Measurements from ENCODE around the gene ARHGAP26.
"Not testable (repeated sequence)": the region's sequence is repeated elsewhere in the genome, so short reads cannot be mapped to it uniquely, and the experiment has no call there.

ARHGAP26 gene

DNA sequence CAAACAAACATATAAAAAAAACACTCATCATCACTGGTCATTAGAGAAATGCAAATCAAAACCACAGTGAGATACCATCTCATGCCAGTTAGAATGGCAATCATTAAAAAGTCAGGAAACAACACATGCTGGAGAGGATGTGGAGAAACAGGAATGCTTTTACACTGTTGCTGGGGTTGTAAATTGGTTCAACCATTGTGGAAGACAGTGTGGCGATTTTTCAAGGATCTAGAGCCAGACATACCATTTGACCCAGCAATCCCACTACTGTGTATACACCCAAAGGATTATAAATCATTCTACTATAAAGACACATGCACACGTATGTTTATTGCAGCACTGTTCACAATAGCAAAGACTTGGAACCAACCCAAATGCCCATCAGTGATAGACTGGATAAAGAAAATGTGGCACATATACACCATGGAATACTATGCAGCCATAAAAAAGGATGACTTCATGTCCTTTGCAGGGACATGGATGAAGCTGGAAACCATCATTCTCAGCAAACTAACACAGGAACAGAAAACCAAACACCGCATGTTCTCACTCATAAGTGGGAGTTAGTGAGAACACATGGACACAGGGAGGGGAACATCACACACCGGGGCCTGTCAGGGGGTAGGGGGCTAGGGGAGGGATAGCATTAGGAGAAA is 433.3 kb downstream of the ARHGAP26 start:
- not testable (repeated sequence) for DNase-seq (ENCODE audit: low read depth in 2 of 2)

DNA sequence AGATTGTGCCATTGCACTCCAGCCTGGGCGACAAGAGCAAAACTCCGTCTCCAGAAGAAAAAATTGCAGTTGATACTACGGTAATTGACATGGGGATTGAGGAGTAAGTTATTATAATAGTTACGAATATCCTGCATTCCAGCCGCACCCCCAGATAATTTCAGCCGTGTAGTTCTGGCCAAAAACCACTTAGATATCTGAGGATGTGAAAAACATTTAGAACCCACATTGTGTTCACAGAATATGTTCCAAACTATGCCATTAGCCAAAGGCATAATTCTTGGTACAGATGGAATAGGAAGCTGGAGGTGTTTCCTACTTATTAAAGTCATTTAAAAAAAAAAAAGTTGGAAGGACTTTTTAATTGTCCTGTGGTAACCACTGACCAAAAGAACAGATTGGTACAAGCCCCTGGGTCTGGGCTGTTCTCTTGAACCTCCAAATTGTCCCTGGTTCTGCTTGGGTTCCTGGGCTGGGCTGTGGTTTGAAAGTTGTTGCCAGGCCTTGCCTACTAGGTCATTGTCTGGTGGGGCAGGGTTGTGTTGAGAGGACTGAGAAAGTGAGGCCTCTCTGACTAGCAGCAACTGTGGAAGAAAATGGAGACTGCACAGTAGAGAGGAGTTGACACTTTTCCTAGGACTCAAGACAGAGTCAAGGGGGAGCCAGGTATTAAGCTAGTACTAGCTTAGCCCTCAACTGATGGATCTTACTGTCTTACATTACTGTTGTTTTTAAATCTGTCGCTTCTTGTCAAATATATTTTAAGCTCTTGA is 434.5 kb downstream of the ARHGAP26 start:
- DNase-seq (ENCODE audit: low read depth in 2 of 2): no peak

DNA sequence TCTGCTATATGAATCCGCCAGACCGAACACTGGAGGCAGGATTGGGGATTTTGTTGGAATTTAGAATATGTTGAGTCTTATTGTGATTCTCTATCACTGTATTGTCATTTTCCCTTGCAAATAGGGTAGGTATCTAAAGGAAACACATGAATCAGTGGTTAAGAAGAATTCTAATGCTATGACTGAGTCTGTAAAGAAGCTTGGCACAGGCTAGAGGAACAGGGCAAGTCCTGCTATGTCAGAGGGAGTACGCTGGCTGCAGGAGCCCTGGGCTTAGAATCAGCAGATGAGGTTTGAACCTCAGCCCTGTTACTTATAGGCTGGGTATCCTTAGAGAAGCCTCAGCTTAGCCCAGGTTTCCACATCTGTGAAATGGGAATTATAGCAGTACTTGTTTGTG is 435.2 kb downstream of the ARHGAP26 start:
- DNase-seq (ENCODE audit: low read depth in 2 of 2): no peak

DNA sequence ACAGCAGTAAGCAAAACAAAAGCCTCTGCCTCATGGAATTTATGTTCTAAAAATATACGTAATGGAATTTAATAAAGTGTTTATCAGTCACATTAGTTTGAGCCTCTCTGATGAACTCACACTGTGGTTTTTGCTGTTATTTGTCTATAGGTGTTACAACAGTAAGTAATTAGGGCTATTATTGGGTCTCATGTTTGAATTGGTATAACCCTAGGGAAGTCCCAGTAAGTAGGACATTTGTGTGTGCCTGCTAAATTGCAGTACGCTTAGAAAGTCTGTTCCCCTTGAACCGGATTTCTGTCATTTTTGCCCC is 435.7 kb downstream of the ARHGAP26 start:
- no peak for DNase-seq (ENCODE audit: low read depth in 2 of 2)

DNA sequence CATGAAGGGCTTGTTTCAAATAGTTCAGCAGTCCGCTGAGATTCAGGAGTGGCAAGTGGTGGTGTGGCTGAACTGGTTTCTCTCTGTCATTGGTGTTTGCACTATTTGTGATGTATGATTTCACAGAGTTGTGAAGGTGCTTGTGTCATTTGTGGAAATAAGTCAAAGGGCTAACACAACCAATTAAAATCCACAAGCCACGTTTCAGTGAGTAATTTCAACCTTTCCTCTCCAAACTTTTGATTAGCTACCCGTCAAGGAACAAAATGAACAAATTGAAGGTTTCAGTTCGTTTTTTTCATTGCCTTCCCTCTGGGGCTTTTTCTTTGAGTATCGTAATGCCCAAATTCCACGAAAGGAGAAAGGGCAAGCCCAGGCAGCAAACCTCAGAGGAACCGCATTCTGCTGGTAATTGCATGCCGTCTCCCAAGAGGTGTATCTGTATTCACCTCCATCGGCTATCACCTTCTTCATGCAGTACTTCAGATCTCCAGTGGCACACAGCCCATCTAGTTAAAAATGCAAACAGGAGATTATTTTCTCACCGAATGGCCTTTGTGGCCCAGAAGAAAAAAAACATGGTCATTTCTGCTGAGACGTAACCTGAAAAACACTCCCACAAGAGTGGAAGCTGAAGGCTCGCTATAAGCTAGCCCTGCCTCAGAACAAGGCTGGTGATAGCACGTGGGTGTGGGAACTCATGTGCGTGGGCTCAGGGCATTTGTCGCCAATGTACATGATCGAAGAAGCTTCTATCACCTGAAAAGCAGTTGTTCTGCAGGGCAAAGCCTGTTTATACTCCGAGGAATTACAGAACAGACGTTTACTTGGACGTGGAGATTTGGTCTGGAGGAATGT is 436.2 kb downstream of the ARHGAP26 start:
- DNase-seq (ENCODE audit: low read depth in 2 of 2): no peak

DNA sequence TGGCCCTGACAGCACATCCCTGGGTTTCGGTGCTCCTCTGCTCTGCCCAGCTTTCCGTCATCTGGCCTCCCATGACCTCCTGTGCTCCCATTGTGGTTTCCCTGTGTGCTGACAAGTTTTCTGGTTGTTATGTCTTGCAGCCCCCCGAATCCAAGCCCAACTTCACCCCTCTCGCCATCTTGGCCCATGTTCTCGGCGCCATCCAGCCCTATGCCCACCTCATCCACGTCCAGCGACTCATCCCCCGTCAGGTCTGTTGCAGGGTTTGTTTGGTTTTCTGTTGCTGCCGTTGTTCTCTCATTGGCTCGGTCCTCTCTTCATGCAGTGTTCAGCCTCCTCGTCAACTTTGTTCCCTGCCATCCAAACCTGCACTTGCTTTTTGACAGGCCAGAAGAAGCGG is 436.9 kb downstream of the ARHGAP26 start:
- no peak for DNase-seq (ENCODE audit: low read depth in 2 of 2)

DNA sequence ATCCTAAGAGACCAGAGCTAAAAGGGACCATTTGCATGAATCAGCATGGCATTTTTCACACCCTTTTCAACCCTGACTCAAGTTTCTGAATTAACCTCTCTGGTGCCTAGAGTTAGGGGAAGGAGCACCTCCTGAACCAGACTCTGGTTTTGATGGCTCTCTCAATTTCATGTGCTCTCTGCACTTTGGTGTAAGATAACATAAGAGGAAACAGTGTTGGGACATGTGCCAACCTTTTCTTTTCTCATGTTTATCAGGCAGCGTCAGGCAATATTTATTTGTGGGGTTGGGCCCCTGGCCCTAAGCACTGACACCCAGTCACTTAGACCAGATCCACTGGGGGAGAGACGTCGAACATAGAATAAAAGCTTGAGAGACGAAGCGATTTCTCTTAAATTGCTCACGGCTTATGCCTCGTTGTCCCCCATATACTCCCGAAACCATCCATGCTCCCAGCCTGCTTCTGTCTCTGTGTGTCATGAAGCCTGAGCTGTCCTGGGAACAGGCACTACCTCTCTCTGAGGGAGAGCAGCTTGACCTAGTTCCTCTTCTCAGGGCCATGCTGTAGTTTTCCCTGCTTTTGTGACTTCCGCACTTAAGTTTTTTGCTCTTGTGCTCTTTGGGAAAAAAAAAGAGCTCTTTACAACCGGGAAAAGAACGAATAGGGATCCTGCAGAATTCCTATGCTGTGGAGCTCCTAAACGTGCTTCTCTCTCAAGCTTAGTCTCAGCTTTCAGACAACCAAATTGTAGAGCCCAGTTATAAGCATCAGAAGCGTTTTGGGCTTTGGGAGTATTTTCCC is 437.6 kb downstream of the ARHGAP26 start:
- no peak for DNase-seq (ENCODE audit: low read depth in 2 of 2)

DNA sequence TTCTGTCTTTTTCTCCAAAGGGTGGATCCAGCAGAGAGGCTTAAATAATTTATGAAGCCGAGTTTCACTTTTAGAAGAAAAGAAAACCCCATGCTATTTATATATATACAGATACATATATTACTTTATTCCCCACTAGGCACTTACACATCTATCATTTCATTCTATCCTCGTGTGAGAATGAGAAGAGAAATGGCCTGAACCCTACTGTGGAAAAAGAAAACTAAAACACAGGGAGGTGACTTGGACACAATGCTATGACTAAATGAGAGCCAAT is 438.1 kb downstream of the ARHGAP26 start:
- no peak for DNase-seq (ENCODE audit: low read depth in 2 of 2)

DNA sequence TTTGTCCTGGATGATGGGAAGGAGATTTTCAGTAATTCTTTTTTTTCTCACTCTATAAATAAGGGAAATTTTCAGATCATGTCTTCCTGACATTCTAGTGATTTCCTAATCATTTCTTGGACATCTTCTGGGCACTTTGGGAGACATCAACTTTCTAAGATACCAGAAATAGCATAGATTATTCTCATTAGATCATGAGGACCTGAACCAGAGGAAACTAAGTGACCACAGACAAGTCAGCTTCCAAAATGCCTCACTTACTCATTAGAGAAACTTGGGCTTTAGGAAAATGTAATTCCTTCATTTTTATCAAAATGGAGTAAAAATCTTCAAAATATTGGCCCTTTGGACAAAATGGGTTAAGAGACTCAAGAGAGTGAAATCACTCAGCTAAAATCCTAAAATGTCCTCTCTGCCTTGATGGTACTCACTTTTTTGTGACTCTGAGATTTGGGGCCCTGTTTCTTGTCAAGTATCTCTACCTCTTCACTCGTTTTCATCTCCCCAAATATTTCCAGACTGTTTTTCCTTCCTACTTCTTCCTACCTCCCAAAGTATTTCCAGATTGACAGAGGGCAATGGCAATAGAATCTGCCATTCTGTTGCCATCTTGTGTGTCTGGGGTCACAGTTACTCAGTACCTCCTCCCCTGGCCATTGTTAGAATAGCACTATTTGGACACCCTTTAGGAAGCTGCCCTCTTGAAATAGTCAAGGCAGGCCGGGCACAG is 438.8 kb downstream of the ARHGAP26 start:
- no peak for DNase-seq (ENCODE audit: low read depth in 2 of 2)

DNA sequence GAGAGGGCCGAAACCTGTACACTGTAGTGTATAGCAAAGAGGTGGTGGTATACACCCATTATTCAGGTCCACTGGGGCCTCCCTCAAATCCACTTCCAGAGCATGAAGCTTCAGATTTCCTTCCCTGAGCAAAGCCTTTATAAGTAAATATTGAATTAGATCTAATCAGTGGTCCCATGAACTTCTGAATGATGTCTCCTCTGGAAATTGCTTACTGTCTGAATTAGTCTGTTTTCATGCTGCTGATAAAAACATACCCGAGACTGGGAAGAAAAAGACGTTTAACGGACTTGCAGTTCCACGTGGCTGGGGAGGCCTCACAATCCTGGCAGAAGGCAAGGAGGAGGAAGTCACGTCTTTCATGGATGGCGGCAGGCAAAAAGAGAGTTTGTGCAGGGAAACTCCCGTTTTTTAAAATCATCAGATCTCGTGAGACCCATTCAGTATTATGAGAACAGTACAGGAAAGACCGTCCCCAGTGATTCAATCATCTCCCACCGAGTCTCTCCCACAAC is 439.8 kb downstream of the ARHGAP26 start:
- DNase-seq (ENCODE audit: low read depth in 2 of 2): no peak

DNA sequence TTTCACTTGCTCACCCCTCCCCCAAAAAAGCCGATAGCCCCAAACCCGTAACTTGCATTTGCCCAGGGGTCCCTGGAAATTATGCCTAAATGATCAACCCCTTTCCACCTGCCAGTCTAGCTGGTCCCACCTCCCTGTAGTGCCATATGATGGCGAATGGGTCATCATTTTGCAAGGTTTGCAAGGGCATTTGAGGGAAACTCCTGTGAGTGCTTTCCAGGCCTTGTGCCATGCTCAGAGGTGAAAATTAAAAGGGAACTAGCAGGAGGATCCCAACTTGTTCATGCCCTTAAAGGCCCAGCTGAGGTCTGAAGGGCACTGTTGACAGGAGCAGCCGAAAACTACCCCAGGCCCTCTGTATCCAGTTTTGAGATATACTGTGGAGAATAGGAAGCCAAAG is 440.4 kb downstream of the ARHGAP26 start:
- DNase-seq (ENCODE audit: low read depth in 2 of 2): no peak

DNA sequence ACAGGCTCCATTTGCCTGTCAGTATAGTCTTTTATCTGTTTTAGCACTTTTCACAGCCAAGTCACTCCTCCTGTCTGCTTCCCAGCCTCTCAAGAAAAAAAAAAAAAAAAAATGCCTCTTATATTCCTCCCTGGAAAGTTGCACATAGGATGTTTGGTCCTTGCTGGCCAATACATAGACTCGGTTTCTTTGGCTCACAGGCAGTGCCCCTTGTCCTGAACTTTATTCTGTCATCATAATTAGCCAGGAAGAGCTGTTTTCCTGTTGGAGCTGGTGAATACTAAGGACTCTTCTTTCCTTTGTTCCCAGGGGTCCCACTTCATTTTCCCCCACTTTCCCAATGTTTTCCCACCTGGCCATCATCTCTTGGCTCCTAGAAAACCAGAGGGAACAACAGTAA is 442.1 kb downstream of the ARHGAP26 start:
- DNase-seq (ENCODE audit: low read depth in 2 of 2): no peak

DNA sequence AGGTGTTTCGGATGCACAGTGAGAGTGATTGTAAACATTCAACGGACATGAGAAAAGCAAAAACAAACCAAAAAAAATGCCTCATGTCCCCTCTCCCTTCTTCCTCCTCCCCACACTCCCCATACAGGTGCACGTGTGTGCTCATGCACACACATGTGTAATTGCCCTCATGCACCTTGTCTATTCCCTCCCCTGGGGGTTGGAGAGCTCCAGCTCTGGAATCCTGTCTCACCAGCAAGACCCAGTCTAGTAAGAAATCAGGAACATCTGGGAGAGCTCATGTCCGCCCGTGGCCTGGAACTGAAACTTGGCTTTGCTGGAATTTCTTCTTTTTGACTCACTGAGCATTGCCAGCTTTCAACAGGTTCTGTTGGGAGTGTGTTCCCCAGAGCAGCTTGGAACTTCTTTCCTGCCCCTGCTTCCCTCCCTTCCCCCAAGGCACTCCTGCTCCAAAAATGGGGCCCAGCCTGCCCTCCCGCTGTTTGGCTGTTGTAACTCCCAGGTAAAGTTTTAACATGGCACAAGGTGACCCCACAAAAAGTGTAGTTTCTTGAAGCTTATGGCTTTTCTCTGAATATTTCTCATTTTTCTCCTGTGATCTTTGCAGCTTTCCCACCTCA is 443.2 kb downstream of the ARHGAP26 start:
- no peak for DNase-seq (ENCODE audit: low read depth in 2 of 2)

DNA sequence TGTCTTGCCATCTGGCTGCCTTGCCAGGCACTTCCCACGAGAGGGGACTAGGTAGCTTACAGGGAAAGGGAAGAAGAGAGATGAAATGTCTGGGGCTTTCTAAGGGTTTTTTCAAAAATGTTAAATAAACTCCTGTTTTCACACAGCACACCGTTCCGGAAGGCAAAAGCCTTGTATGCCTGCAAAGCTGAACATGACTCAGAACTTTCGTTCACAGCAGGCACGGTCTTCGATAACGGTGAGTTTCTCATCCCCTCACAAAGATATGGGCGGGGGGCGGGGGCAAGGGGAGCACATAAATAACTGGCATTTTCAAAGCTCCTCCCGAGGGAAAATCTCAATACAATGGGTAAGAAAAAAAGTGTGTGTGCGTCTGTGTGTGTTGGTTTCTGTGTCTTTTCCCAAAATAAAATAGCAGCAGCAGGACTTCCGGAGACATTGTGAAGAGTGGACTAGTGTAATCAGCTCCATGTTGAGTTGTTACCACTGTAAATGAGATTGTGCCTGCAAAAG is 443.7 kb downstream of the ARHGAP26 start:
- no peak for DNase-seq (ENCODE audit: low read depth in 2 of 2)

DNA sequence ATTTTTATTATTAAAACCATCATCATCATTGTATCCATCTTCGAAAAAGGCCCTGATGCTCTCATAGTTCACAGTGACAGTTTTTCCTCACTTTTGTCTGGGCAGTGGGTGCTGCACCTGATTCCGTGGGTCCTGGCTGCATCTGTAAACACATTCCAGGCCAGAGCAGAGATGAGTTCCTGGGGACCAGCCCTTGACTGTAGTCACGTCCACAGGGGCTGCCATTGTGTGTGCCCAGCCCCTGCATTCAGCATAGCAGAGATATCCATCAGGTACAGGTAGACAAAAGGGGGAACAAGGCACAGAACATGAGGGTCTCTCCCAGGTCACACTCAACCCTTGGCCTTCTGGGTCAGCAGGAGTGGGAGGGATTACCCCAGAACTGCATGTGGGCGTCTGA is 444.3 kb downstream of the ARHGAP26 start:
- DNase-seq (ENCODE audit: low read depth in 2 of 2): no peak

DNA sequence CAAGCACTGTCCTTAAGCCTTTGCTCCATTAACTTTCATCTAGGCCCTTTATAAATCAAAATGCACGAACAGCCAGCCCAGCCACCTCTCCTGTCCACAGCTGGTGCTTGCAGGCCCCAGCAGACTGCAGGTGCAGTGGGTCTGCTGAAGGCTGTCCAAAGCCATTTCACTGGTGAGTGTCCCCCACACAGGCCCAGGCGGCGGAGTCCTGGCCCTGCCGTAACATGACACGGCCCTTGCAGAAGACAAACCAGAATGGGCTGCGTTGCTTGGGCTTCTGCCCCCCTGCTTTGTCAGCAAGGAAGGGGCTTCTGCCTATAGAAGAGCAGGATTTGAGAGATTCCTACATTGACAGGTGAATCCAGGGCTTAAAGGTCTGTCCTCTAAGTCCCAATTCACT is 444.7 kb downstream of the ARHGAP26 start:
- no peak for DNase-seq (ENCODE audit: low read depth in 2 of 2)

DNA sequence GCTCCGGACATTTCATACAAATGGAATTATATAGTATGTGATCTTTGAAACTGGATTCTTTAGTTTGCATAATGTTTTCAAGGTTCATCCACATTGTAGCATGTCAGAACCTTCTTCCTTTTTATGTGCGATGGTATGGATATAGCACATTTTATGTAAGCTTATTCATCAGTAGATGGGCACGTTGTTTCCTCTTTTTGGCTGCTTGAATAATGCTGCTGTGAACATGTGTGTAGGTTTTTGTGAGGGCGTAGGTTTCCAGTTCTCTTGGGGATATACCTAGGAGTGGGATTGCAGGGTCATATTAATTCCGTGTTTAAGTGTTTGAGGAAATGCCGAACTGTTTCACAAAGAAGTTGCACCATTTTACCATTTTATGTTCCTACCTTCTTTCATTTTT is 445.5 kb downstream of the ARHGAP26 start:
- no peak for DNase-seq (ENCODE audit: low read depth in 2 of 2)

DNA sequence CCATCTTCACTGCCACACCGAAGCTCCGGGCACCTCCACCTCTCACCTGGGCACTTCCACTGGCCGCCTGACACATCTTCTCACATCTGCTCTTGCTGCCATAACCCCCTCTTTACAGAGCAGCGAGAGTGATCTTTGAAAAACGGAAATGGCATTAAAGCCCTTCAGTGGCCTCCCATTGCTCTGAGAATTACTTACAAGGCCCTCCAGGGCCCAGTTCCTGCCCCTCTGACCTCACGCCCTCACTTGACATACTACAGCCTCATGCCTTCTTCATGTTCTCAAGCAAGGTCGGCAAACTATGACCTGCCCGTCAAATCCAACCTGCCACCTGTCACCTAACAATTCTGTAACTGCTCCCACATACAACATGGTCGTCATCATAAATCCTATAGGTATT is 446.0 kb downstream of the ARHGAP26 start:
- DNase-seq (ENCODE audit: low read depth in 2 of 2): no peak

DNA sequence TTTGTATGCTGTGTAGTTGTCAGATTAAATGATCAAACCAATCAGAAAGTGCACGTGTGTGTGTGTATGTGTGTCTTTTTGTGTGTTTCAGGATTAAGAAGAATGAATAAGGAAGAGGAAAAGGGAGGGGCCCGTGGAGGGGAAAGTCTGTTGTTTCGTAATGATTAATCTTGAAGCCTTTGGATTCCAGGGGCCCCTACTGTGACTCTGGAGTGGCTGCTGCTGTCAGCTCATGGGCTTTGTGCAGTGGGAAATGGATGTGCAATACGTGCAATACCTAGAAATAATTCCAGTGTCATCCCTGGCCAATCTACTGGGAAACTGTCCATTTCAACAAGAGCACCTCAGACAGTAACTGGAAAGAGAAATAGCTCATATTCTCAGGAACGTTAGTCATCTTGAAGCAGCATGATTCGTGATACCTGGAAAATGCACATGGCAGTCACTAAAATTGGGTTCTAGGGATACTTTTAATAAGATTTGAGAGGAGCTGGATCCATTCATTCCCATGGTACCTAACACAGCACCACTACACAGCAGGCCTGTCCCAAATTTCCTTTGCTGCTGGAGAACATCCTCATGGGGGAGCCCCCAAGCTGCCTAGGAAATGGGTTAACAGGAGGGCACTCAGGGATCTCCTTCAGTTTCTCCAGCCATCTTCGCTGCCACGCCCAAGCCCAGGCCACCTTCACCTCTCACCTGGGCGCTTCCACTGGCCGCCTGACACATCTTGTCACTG is 447.1 kb downstream of the ARHGAP26 start:
- DNase-seq (ENCODE audit: low read depth in 2 of 2): no peak

DNA sequence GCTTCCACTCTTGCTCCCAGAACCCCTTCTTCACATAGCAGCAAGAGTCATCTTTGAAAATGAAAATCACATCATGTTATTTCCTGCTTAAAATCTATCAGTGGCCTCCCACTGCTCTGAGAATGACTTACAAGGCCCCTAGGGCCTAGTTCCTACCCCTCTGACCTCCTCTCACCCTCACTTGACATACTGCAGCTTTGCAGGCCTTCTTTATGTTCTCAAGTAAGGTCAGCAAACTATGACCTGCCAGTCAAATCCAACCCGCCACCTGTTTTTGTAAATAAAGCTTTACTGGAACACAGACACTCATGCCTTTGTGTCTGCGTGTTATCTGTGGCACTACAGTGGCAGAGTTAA is 447.6 kb downstream of the ARHGAP26 start:
- DNase-seq (ENCODE audit: low read depth in 2 of 2): no peak

All from stimulated activated CD8-positive, alpha-beta memory T cell treated with anti-CD3 and anti-CD28 coated beads, Interleukin-7, amount 100 ng/mL, for 4 hours (primary cell).